HG02623 (cell line): ENCODE data around the gene CRIM1.

Source experiments
- ATAC-seq: cut with Tn5 transposase; IDR thresholded peaks from one replicate; pipeline ENCODE4 v1.9.1; 2021; ENCODE audit warnings: moderate library complexity; ENCODE audit not compliant: unreplicated experiment

CRIM1 gene

GRCh38 chr2:36393738-36394256 is 38.2 kb downstream of the CRIM1 start:
- no peak for ATAC-seq

GRCh38 chr2:36394804-36395203 is 39.2 kb downstream of the CRIM1 start:
- ATAC-seq: no peak

DNA sequence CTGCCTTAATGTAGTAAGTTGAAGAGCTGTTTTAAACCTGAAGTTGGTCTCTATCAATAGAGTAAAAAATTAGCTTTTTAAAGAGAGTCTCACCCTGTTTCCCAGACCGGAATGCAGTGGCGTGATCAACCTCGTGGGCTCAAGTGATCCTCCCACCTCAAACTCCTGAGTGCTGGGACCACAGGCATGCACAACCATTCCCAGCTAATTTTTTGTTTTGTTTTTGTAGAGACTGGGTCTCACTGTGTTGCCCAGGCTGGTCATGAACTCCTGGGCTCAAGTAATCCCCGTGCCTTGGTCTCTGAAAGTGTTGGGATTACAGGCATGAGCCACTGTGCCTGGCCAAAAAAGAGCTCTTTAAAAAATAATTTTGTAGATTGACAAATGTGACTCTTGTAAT is 40.3 kb downstream of the CRIM1 start:
- no peak for ATAC-seq

DNA sequence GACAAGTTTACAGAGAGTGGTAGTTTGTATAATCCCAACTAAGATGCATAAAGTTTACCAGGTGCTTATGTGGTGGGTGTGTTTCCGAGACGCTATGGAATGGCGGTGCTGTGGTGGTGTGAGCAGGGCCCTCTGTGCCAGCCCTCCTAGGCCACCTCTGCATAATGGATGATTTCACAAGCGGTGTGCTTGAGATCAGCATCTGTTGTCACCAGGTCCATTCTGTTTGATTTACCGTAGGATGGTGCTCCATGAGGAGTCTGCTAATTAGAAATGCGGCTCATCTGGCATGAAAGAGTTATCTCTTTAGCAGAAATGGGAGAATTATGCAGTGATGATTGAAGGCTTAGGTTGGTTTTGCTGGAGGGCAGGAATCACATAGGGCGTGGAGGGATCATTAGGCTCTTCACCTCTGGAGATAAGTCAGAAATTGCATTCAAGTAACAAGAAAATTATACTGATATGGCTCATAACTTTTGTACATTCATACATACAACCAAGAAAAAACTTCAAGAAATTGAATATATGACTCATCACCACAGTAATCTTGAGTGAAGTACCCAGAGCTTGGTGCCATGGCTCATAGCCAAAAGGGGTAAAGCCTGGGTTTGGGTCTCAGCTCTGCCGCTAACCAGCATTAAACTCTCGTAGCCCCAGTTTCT is 41.4 kb downstream of the CRIM1 start:
- ATAC-seq: no peak

GRCh38 chr2:36397728-36398413 is 42.3 kb downstream of the CRIM1 start:
- no peak for ATAC-seq

- no peak for ATAC-seq
Measured at GRCh38 chr2:36399050-36399449, 43.5 kb downstream of the CRIM1 start.

- peak; percentile 39 for ATAC-seq
Measured at GRCh38 chr2:36403675-36404230, 48.2 kb downstream of the CRIM1 start.

- no peak for ATAC-seq
Measured at GRCh38 chr2:36404318-36404717, 48.7 kb downstream of the CRIM1 start.

- ATAC-seq: peak; percentile 48
Measured at GRCh38 chr2:36404754-36405153, 49.2 kb downstream of the CRIM1 start.

GRCh38 chr2:36405183-36405582 is 49.6 kb downstream of the CRIM1 start:
- ATAC-seq: no peak

GRCh38 chr2:36406296-36406695 is 50.7 kb downstream of the CRIM1 start:
- no peak for ATAC-seq

DNA sequence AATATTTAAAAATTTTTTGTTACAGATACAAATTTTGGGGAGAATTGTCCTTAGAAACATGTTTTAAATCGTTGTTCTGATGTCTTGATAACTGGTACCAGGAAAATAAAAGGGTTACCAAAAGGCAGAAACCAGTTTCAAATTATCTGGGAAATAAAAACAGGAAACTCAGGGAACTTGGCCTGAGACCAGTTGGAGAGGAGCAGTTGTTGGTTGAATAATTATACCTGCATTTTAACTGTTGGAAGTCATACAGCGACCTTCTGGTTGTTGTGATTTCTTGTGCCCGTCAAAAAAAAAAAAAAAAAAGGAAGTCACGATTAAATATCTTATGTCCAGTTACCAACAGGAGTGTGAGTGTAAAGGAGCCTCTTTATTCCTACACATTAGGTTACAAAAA is 51.8 kb downstream of the CRIM1 start:
- ATAC-seq: no peak

- ATAC-seq: no peak
Measured at GRCh38 chr2:36408198-36408703, 52.7 kb downstream of the CRIM1 start.

DNA sequence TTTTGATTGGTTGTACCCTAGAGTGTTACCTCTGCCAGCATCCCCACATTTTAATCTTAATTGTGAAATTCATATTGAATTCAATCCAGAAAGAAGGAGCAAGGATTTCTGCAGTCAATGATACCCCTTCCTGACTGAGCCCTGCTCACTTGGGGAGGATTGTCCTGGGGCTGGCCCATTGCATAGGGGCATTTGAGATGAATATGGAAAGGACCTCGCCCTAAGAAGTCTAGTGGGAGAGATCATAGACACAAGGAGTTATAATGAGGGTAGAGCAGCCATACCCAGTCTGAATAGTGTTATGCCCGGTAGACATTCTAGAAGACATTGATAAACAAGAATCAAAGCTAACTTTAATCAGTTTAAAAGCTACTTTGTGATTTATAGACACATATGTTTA is 53.8 kb downstream of the CRIM1 start:
- ATAC-seq: no peak

GRCh38 chr2:36409935-36410334 is 54.4 kb downstream of the CRIM1 start:
- ATAC-seq: no peak

DNA sequence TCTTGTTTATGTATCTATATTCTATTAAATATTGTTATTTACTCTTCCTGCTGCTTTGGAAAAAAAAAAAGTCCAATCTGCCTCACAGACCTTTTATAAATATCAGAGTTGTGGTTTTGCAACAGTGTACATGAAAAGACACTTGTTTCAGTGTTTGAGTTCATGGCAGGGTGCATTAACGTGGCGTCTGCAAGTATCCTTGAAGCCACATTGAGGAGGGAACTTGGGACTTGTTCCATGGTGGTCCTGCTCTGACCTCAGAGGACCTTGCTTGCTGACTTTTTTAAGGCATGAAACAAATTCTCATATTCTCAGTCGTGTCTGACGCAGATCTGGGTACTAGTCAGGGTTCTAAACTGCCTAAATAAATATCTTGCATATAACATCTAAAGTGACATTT is 55.1 kb downstream of the CRIM1 start:
- ATAC-seq: no peak

- no peak for ATAC-seq
Measured at GRCh38 chr2:36411962-36412444, 56.4 kb downstream of the CRIM1 start.

DNA sequence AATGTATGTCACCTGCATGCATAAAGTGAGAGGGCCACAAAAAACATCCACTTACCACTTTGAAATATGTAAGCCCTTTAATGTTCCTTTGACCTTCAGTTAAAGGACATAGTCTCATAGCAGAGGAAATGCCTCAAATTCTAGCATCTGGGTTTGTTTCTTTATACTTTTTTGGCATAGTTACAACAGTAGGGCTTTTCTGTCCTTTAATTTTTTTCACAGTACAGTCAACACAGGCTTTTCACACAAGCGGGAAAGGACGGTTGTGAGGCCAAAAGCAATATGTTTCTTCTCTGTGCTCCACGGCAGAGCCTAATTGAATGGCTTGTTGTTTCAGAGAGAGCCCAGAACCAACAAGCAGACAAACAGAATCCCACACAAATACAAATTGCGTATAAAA is 57.6 kb downstream of the CRIM1 start:
- no peak for ATAC-seq

GRCh38 chr2:36414307-36414706 is 58.7 kb downstream of the CRIM1 start:
- ATAC-seq: no peak

DNA sequence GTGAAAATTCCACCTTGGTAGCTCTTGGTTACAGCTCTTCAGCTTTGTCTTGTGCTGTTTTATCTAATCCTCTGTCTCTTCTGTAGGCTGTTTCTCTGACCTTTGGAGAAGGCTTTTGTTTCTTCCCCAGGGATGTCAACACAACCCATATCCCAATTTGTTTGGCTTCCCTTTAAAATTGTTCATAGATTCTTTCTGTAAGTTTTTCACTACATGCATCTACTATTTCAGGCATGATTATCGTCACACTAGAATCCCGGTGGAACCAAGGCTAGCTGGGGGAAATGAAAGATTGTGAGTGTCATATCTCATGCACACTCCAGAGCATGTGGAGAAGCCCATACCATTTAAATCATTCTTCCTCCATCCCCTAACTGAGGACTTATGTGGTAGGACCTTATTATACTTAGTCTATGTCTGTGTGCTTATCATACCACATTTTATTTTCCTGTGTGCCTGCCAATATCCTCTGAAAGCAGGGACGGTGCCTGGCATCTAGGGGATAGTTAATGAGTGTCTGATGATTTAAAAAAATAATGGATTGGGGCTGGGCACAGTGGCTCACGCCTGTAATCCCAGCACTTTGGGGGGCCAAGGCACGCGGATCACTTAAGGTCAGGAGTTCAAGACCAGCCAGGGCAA is 59.9 kb downstream of the CRIM1 start:
- ATAC-seq: no peak

DNA sequence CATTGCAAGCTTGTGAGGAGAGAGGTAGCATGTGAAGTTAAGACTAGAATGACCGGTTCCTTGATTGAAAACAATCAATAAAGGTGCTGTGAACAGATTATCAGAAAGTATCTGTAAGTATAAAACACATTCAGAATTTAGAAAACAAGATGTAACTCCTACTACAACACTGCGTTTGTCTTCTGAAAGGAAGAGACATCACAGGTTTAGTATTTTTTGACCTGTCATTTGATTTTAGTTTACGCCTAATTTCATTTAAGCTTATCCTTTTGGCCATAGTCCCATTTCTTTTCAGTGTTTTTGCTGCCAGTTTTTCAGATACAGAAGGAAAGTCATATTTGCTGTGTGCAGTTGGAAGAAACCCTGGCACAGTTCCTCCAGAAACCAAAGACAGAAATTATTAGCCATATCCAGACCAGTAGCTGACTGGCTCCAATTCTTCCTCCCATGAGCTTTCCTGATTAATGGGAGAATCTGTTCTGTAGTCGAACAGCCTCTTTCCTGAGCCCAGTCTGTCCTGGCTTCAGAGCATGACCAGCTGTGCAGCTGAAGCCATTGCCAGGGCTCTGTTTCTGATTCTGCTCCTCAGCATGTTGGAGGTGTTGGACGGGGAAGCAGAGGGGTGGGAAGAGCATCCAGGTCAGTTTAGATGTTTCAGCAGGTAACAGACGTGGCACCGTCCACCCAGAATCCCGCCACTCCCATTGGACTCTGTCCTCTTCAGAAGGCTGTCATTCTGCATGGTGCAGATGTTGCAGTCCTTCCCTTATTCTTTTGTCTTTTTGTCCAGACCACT is 61.0 kb downstream of the CRIM1 start:
- no peak for ATAC-seq
